HG03108 (cell line): Measurements from ENCODE around the gene DNAH12.
"Not testable (repeated sequence)": the region's sequence is repeated elsewhere in the genome, so short reads cannot be mapped to it uniquely, and the experiment has no call there.

Experiments used
- ATAC-seq: cut with Tn5 transposase; IDR thresholded peaks from one replicate; pipeline ENCODE4 v1.9.1; 2021; ENCODE audit warnings: moderate library complexity; ENCODE audit not compliant: unreplicated experiment

The DNAH12 gene

GRCh38 chr3:57326498-57326897, 217.6 kb downstream of the DNAH12 start:
- not testable (repeated sequence) for ATAC-seq

GRCh38 chr3:57314204-57314603, 229.9 kb downstream of the DNAH12 start:
- no peak for ATAC-seq

DNA sequence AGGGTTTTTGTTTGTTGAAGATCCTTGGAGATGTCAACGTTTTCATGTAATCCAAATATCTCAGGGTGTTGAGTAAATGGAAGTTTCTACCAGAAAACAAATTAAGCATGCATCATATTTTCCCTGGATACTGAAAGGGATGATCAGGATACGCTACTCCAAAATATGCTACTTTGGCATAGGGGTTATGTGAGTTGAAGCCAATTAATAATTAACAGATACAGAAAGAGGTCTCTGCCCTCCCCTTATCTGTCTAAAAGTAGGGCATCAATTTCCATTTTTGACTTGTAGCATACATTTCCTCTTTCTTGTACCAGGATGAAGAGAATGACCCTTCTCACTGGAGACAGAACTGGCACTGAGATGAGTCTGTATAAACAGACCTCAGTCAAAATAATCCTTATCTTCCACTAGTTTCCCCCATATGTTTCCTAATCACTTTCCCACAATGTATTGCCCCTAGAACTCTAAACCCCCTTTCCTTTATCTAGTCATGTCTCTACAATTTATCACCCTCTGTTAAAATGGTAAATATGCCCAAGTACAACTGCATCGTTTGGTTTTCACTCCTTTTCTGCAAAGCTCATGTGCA, 234.3 kb downstream of the DNAH12 start:
- ATAC-seq = no peak

DNA sequence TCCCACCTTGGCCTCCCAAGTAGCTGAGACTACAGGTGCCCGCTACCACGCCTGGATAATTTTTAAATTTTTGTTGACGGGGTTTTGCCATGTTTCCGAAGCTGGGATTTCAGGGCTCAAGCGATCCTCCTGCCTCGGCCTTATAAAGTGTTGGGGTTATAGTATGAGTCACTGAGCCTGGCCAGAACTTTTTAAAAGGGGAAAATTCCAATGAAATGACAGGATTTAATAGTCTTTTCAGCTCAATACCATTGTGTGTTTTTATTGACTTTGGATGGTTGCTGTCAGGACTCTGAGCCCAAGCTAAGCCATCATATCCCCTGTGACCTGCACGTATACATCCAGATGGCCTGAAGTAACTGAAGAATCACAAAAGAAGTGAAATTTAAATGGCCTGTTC, 240.6 kb downstream of the DNAH12 start:
- ATAC-seq = not testable (repeated sequence)

DNA sequence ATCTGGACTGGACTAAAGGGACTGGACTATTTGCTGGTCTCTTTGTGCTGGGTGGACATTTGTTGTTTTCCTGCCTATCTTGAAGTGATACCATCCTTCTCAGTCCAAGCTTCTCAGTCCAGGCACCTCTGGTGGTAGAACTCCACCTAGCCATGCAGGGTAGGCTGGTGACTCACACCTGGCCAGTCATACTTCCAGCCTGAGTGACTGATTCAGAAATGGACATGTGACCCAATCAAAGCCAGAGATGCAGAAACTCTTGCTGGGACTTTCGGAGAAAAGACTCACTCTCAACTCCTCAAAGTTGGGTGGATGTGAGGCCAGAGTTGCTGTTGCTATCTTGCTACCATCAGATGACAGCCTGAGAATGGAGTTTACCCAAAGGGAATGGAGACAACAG, 246.1 kb downstream of the DNAH12 start:
- ATAC-seq = no peak

GRCh38 chr3:57292897-57293526, 251.1 kb downstream of the DNAH12 start:
- ATAC-seq = no peak

- ATAC-seq = no peak
Measured at GRCh38 chr3:57292159-57292896, 251.8 kb downstream of the DNAH12 start, which contains the start of gene ASB14. Gene ASB14, minus strand, starts transcription at chr3:57292685. Its CDS starts 652 bp downstream, at chr3:57292033.

DNA sequence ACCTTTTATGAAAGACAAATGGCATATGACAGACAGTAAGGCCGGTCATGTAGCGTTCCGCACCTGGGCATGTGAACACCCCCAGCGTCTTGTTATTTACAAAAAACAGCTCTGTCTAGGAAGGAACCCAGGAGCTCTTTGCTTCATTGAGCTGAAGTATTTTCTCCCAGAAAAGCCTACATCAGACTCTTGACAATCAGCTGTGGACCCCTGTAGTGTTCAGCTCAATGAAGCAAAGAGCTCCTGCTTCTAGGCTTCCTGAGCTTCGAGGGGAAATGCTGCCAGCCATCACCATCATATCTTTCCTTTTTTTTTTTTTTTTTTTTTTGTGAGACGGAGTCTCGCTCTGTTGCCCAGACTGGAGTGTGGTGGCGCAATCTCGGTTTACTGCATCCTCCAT, 255.7 kb downstream of the DNAH12 start:
- no peak for ATAC-seq

DNA sequence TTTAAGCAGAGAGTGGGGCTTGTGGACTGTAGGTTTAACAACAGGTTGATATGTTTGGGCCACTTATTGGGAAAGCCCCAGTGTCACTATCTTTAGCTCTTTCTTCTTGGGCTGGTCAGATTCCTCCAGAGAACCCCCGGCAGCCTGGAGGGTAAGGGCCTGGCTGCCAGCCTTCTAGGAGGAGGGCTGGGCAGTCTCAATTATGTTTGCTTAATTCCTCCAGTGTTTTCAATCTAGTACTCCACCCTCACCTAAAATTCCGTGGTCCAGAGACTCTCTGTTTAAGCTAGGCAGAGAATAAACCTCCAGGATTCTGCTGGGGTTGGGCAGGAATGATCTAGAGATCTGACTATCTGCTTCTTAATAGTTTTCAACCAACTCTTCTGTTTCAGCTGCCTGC, 256.9 kb downstream of the DNAH12 start:
- no peak for ATAC-seq

DNA sequence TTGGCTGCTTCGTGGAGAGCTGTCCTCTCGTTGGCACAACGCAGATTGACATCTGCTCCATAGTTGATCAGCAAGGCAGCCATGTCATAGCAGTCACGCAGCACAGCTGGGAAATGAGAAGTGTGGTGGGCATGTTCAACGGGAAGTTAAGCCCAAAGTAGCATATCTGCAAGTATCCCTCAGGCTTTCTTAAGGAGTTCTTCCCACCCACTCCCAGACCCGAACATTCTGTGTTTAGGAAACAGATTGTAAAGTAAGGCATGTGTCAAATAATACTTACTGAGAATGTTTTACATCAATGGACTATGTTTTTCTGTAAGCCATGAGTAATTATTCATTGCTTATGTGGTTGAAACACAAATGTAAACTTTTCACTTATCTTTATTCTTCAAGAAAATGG, 260.8 kb downstream of the DNAH12 start:
- ATAC-seq = no peak

- no peak for ATAC-seq
Measured at GRCh38 chr3:57281715-57282114, 262.4 kb downstream of the DNAH12 start.

- no peak for ATAC-seq
Measured at GRCh38 chr3:57279685-57280084, 264.5 kb downstream of the DNAH12 start.

- no peak for ATAC-seq
Measured at GRCh38 chr3:57278237-57278636, 265.9 kb downstream of the DNAH12 start.

GRCh38 chr3:57275393-57275792, 268.8 kb downstream of the DNAH12 start:
- ATAC-seq = no peak

- no peak for ATAC-seq
Measured at GRCh38 chr3:57274845-57275244, 269.3 kb downstream of the DNAH12 start.

GRCh38 chr3:57268416-57268815, 275.7 kb downstream of the DNAH12 start:
- no peak for ATAC-seq

DNA sequence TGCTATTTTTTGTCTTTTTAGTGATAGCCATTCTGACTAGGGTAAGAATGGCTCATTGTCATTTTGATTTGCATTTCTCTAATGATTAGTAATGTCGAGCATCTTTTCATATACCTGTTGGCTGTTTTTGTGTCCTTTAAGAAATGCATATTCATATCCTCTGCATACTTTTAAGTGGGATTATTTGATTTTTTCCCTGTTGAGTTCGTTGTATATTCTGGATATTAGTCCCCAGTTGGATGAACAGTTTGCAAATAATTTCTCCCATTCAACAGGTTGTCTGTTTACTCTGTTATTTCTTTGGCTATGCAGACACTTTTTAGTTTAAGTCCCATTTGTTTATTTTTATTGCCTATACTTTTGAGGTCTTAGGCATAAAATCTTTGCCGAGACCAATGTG, 282.2 kb downstream of the DNAH12 start:
- no peak for ATAC-seq

DNA sequence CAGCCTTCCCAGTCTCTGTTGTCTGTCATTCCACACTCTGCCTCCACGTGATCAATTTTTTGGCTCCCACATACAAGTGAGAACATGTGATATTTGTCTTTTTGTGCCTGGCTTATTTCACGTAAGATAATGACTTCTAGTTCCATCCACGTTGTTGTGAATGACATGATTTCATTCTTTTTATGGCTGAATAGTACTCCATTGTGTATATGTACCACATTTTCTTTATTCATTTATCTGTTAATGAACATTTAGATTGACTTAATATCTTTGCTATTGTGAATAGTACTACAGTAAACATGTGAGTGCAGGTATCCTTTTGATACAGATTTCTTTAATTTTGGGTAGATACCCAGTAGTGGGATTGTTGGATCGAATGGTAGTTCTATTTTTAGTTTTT, 283.0 kb downstream of the DNAH12 start:
- ATAC-seq = no peak

DNA sequence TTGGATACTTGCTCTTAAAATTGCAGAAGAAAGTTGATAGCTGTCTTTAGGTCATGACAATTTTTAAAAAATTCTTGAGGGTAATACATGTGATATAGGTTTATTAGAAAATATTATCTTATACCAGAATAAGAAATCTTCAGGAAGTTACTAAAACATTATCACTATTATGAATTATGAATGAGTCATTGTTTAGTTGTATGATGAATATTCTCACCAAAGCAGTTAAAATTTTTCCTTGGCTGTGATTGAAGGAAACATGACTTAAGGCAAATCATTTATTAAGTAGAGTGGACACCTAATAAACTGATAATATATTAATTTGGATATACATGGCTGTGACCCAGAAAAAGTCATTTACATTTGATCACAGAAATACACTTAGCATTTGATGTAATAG, 286.5 kb downstream of the DNAH12 start:
- ATAC-seq = no peak

DNA sequence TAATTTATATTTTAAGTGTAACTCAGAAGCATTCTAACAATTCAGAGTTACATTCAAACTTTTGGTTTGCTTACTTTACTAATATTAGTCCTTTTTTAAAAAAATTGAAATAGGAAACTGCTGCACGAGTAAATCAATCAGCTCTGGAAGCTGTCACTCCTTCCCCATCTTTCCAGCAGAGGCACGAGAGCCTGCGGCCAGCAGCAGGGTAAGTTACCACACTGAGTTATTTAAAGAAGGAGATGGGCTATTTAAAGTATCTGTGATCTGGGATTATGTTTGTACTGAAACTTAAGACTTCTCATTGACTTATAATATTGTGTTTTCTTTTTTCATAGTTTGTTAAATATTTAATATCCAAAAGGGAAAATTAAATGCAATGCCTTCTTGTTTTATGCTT, 287.3 kb downstream of the DNAH12 start:
- ATAC-seq = no peak

DNA sequence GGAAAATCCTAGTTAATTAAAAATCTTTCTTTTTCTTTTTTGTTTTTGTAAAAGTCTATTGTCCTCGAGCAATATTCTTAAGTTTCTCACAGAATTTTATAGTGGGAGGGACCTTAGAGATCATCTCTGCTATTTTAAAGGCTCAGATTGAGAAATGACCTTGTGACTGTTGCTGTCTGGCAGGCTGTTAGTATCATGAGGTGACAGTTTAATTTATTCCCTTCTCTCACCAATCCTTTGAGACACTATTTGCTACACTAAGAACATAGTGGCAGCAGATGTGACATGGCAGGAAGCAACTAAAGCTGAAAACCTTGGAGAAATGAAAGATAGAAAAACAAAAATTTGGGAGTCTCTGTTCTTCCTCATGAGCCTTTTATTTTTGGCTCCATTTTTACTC, 291.7 kb downstream of the DNAH12 start:
- ATAC-seq = no peak

DNA sequence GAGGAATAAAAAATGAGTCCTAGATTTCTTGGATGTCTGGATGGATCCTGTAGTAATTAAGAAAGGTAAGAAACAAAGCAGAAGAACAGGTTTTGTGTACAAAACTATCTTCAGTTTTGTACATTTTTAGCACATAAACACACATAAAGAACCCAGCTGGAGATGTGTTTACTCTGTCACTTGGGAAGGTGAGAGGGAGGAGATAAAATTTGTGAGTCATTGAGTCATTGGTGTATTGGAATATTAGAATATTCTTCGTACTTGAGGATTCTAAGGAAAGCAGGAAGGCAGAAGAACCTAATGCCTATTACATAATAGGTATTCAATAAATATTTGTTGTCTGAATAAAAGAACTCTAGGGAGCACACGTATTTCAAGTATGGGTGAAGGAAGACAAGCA, 299.2 kb downstream of the DNAH12 start:
- no peak for ATAC-seq
